CD8-positive, alpha-beta memory T cell (primary cell): ENCODE measurements around the gene GNA14. TPM values are rescaled to one million over a fixed set of nuclear protein-coding genes. Genes with fewer than 3 reads are reported as not detected.

ENCODE experiments used
- CTCF ChIA-PET: fragments of 350-600 bp; sonication (Branson Sonifier 250); formaldehyde crosslinking; loops from one replicate; lab custom pipeline; 2021; ENCODE audit warnings: antibody characterized with exemption; lab: Charles Lee
- POLR2A ChIA-PET: fragments of 350-600 bp; sonication (Branson Sonifier 250); formaldehyde crosslinking; loops from one replicate; lab custom pipeline; 2021; ENCODE audit warnings: antibody characterized with exemption; lab: Charles Lee
- DNase-seq, 5 donors: peaks; one replicate each; pipeline versions ENCODE4 v3.0.0 to v3.0.0-alpha.2; 2020 to 2022; ENCODE audit warnings: mixed read lengths in 1 of 5
- H3K27ac ChIP-seq: one replicate; pipeline ENCODE4 v1.7.0; 2013; ENCODE audit warnings: low read depth, mild to moderate bottlenecking, low read length, moderate library complexity
- H3K27me3 ChIP-seq: 2 replicates; pipeline ENCODE4 v1.7.0; 2013; ENCODE audit warnings: low read length, mild to moderate bottlenecking; ENCODE audit not compliant: insufficient read depth, poor library complexity, severe bottlenecking
- H3K36me3 ChIP-seq: 2 replicates; pipeline ENCODE4 v1.7.0; 2013; ENCODE audit warnings: mild to moderate bottlenecking, low read length, moderate library complexity; ENCODE audit not compliant: insufficient read depth
- H3K4me1 ChIP-seq: 2 replicates; pipeline ENCODE4 v1.7.0; 2013; ENCODE audit warnings: mild to moderate bottlenecking, low read length, moderate library complexity; ENCODE audit not compliant: insufficient read depth
- H3K4me3 ChIP-seq: 2 replicates; pipeline ENCODE4 v1.7.0; 2013; ENCODE audit warnings: mild to moderate bottlenecking, low read length
- H3K9me3 ChIP-seq: 2 replicates; pipeline ENCODE4 v1.7.0; 2013; ENCODE audit warnings: mild to moderate bottlenecking, low read length
- H3K27ac Mint-ChIP-seq, 8 donors: one replicate each; pipeline ENCODE4 v1.8.0; 2020 to 2021; ENCODE audit warnings: mixed read lengths in 8 of 8, mild to moderate bottlenecking in 6 of 8, inconsistent platforms in 3 of 8, moderate library complexity in 3 of 8
- H3K27me3 Mint-ChIP-seq, 2 donors: one replicate each; pipeline ENCODE4 v1.8.0; 2020 to 2021; ENCODE audit warnings: mixed read lengths in 2 of 2, mild to moderate bottlenecking in 1 of 2, moderate library complexity in 1 of 2
- H3K36me3 Mint-ChIP-seq, 3 donors: one replicate each; pipeline ENCODE4 v1.8.0; 2020 to 2021; ENCODE audit warnings: mixed read lengths in 3 of 3, inconsistent platforms in 1 of 3, mild to moderate bottlenecking in 1 of 3
- H3K4me1 Mint-ChIP-seq, 3 donors: one replicate each; pipeline ENCODE4 v1.8.0; 2020 to 2021; ENCODE audit warnings: mixed read lengths in 3 of 3, inconsistent platforms in 1 of 3, mild to moderate bottlenecking in 1 of 3
- H3K4me3 Mint-ChIP-seq, 7 donors: one replicate each; pipeline ENCODE4 v1.8.0; 2020 to 2021; ENCODE audit warnings: mixed read lengths in 7 of 7, mild to moderate bottlenecking in 6 of 7, moderate library complexity in 4 of 7, inconsistent platforms in 2 of 7
- H3K9me3 Mint-ChIP-seq, 5 donors: one replicate each; pipeline ENCODE4 v1.8.0; 2020 to 2022; ENCODE audit warnings: mixed read lengths in 5 of 5, mild to moderate bottlenecking in 3 of 5, moderate library complexity in 2 of 5, inconsistent platforms in 1 of 5
- polyA plus RNA-seq: library from polyadenylated mRNA; unstranded; fragments of 300-500 nt; fragmentation: Illumina TruSeq; gene quantifications from one replicate; pipeline ENCODE4 v1.2.3, GENCODE V29; 2021
- total RNA-seq, 2 experiments: library from RNA; stranded (reverse); gene quantifications; one replicate each; pipeline ENCODE4 v1.2.3, GENCODE V29; 2021

GNA14 gene
- total and polyA plus RNA-seq, 3 experiments from 2014 or later: not detected

GRCh38 chr9:77462066-77462465 lies 186.1 kb downstream of the GNA14 start:
- no peaks in the 10 kb centered on the region for H3K4me1 ChIP-seq
- no peak overlapping the region for H3K27ac ChIP-seq
- Mint-ChIP-seq H3K4me3 (no peak overlapping the region), H3K36me3 (no peaks in the 10 kb centered on the region), H3K27ac (no peak overlapping the region), H3K9me3 (peaks cover 0 to 2% (median 0%) of the 10 kb centered on the region in 5 donors), H3K27me3 (peaks cover 5 to 17% of the 10 kb centered on the region in 2 donors), H3K4me1 (peaks cover under 1 to 5% (median 4%) of the 10 kb centered on the region in 3 donors)
- ChIA-PET CTCF (interaction anchor here (1.6 kb wide), 1 partner anchor 28 kb away, joined by 3 read pairs; no protein-coding TSS in a partner anchor), POLR2A (no interaction called here)
- H3K27me3 ChIP-seq: no peaks in the 10 kb centered on the region
- DNase-seq: no peak
- no peaks in the 10 kb centered on the region for H3K36me3 ChIP-seq
- no peaks in the 10 kb centered on the region for H3K9me3 ChIP-seq
- no peak overlapping the region for H3K4me3 ChIP-seq

GRCh38 chr9:77460938-77461337 lies 187.2 kb downstream of the GNA14 start:
- CTCF ChIA-PET: no interaction called here
- peaks cover 4 to 8% (median 6%) of the 10 kb centered on the region in 3 donors for H3K4me1 Mint-ChIP-seq

GRCh38 chr9:77457916-77458592 lies 190.1 kb downstream of the GNA14 start:
- POLR2A ChIA-PET: no interaction called here
- H3K27me3 Mint-ChIP-seq: peaks cover 1 to 4% of the 10 kb centered on the region in 2 donors
- CTCF ChIA-PET: interaction anchor here (1.0 to 3.4 kb wide), 12 partner anchors 8 to 743 kb away, joined by 3 to 33 read pairs (median 6); no protein-coding TSS in a partner anchor
- no peaks in the 10 kb centered on the region for H3K9me3 Mint-ChIP-seq
- H3K4me3 Mint-ChIP-seq: no peak overlapping the region
- Histone ChIP-seq H3K4me1 (no peaks in the 10 kb centered on the region), H3K36me3 (no peaks in the 10 kb centered on the region), H3K27me3 (no peaks in the 10 kb centered on the region), H3K27ac (no peak overlapping the region), H3K4me3 (no peak overlapping the region), H3K9me3 (no peaks in the 10 kb centered on the region)
- peak; percentile 22 to 66 (median 41) for DNase-seq
- H3K4me1 Mint-ChIP-seq: peaks cover 10 to 18% (median 13%) of the 10 kb centered on the region in 3 donors
- no peaks in the 10 kb centered on the region for H3K36me3 Mint-ChIP-seq
- peak overlapping the region in 1 of 8 donors; percentile 74 for H3K27ac Mint-ChIP-seq

More at GRCh38 chr9:77460938-77461337, 187.2 kb downstream of the GNA14 start:
- Histone ChIP-seq H3K27me3 (no peaks in the 10 kb centered on the region), H3K36me3 (no peaks in the 10 kb centered on the region), H3K4me1 (no peaks in the 10 kb centered on the region), H3K27ac (no peak overlapping the region), H3K4me3 (no peak overlapping the region), H3K9me3 (no peaks in the 10 kb centered on the region)
- no peak for DNase-seq
- Mint-ChIP-seq H3K9me3 (peaks cover 0 to under 1% (median 0%) of the 10 kb centered on the region in 5 donors), H3K27ac (no peak overlapping the region), H3K36me3 (no peaks in the 10 kb centered on the region), H3K4me3 (no peak overlapping the region), H3K27me3 (peaks cover 2 to 9% of the 10 kb centered on the region in 2 donors)
- POLR2A ChIA-PET: no interaction called here

- Mint-ChIP-seq H3K27me3 (peaks cover 1 to 4% of the 10 kb centered on the region in 2 donors), H3K36me3 (no peaks in the 10 kb centered on the region), H3K27ac (no peak overlapping the region), H3K4me1 (peaks cover 10 to 18% (median 13%) of the 10 kb centered on the region in 3 donors), H3K4me3 (no peak overlapping the region), H3K9me3 (no peaks in the 10 kb centered on the region)
- CTCF ChIA-PET: interaction anchor here (0.7 to 3.4 kb wide), 17 partner anchors 10 to 744 kb away, joined by 3 to 33 read pairs (median 4); no protein-coding TSS in a partner anchor
- H3K27ac ChIP-seq: no peak overlapping the region
- no peaks in the 10 kb centered on the region for H3K4me1 ChIP-seq
- no peaks in the 10 kb centered on the region for H3K27me3 ChIP-seq
- no peaks in the 10 kb centered on the region for H3K36me3 ChIP-seq
- peak; percentile 52 to 77 (median 60) for DNase-seq
- POLR2A ChIA-PET: no interaction called here
- H3K4me3 ChIP-seq: no peak overlapping the region
- no peaks in the 10 kb centered on the region for H3K9me3 ChIP-seq
Observed at GRCh38 chr9:77456829-77457437, 191.2 kb downstream of the GNA14 start.

- Histone ChIP-seq H3K4me1 (no peaks in the 10 kb centered on the region), H3K27me3 (no peaks in the 10 kb centered on the region), H3K4me3 (no peak overlapping the region), H3K9me3 (no peaks in the 10 kb centered on the region), H3K27ac (no peak overlapping the region), H3K36me3 (no peaks in the 10 kb centered on the region)
- no peak for DNase-seq
- Mint-ChIP-seq H3K4me1 (peaks cover 10 to 18% (median 13%) of the 10 kb centered on the region in 3 donors), H3K4me3 (no peak overlapping the region), H3K27me3 (peaks cover 1 to 14% of the 10 kb centered on the region in 2 donors), H3K27ac (no peak overlapping the region), H3K9me3 (peaks cover 0 to 2% (median 0%) of the 10 kb centered on the region in 5 donors), H3K36me3 (no peaks in the 10 kb centered on the region)
- ChIA-PET POLR2A (no interaction called here), CTCF (interaction anchor here (0.9 to 3.4 kb wide), 6 partner anchors 11 to 288 kb away, joined by 3 to 33 read pairs (median 6); no protein-coding TSS in a partner anchor)
Observed at GRCh38 chr9:77455312-77455927, 192.7 kb downstream of the GNA14 start.

- Mint-ChIP-seq H3K27me3 (peaks cover 6 to 20% of the 10 kb centered on the region in 2 donors), H3K27ac (no peak overlapping the region), H3K4me3 (no peak overlapping the region), H3K36me3 (no peaks in the 10 kb centered on the region), H3K9me3 (peaks cover 0 to 2% (median 0%) of the 10 kb centered on the region in 5 donors), H3K4me1 (peaks cover 10 to 18% (median 13%) of the 10 kb centered on the region in 3 donors)
- no peaks in the 10 kb centered on the region for H3K27me3 ChIP-seq
- no peak for DNase-seq
- H3K4me3 ChIP-seq: no peak overlapping the region
- ChIA-PET CTCF (interaction anchor here (0.5 to 1.8 kb wide), 3 partner anchors 12 to 748 kb away, joined by 4 to 6 read pairs (median 5); no protein-coding TSS in a partner anchor), POLR2A (no interaction called here)
- H3K9me3 ChIP-seq: no peaks in the 10 kb centered on the region
- H3K4me1 ChIP-seq: no peaks in the 10 kb centered on the region
- H3K27ac ChIP-seq: no peak overlapping the region
- H3K36me3 ChIP-seq: no peaks in the 10 kb centered on the region
Observed at GRCh38 chr9:77454663-77455062, 193.5 kb downstream of the GNA14 start.

- Mint-ChIP-seq H3K4me1 (peaks cover 10 to 18% (median 13%) of the 10 kb centered on the region in 3 donors), H3K27ac (peak overlapping the region in 4 of 8 donors; percentile 14 to 36 (median 22)), H3K36me3 (no peaks in the 10 kb centered on the region), H3K4me3 (peak overlapping the region in 5 of 7 donors; percentile 66 to 76 (median 72)), H3K9me3 (peaks cover 0 to 2% (median 0%) of the 10 kb centered on the region in 5 donors), H3K27me3 (peaks cover 6 to 26% of the 10 kb centered on the region in 2 donors)
- POLR2A ChIA-PET: no interaction called here
- DNase-seq: no peak
- H3K4me1 ChIP-seq: no peaks in the 10 kb centered on the region
- H3K27me3 ChIP-seq: no peaks in the 10 kb centered on the region
- H3K9me3 ChIP-seq: no peaks in the 10 kb centered on the region
- no peak overlapping the region for H3K27ac ChIP-seq
- CTCF ChIA-PET: interaction anchor here (0.7 to 1.8 kb wide), 3 partner anchors 11 to 287 kb away, joined by 4 to 6 read pairs (median 5); no protein-coding TSS in a partner anchor
- peak overlapping the region; percentile 27 for H3K4me3 ChIP-seq
- no peaks in the 10 kb centered on the region for H3K36me3 ChIP-seq
Observed at GRCh38 chr9:77453825-77454647, 194.1 kb downstream of the GNA14 start.
